Activated naive CD8-positive, alpha-beta T cell (primary cell): Measurements from ENCODE around the gene PSMA7.

Experiments used
- H3K27ac Mint-ChIP-seq: one replicate; pipeline ENCODE4 v1.8.0; 2021; ENCODE audit warnings: mixed read lengths
- H3K27me3 Mint-ChIP-seq: one replicate; pipeline ENCODE4 v1.8.0; 2021; ENCODE audit warnings: mixed read lengths
- H3K36me3 Mint-ChIP-seq: one replicate; pipeline ENCODE4 v1.8.0; 2021; ENCODE audit warnings: mixed read lengths
- H3K4me1 Mint-ChIP-seq: one replicate; pipeline ENCODE4 v1.8.0; 2021; ENCODE audit warnings: low read depth, mixed read lengths
- H3K4me3 Mint-ChIP-seq: one replicate; pipeline ENCODE4 v1.8.0; 2021; ENCODE audit warnings: mild to moderate bottlenecking, mixed read lengths
- H3K9me3 Mint-ChIP-seq: one replicate; pipeline ENCODE4 v1.8.0; 2021; ENCODE audit warnings: low read depth, mixed read lengths

Gene PSMA7

DNA sequence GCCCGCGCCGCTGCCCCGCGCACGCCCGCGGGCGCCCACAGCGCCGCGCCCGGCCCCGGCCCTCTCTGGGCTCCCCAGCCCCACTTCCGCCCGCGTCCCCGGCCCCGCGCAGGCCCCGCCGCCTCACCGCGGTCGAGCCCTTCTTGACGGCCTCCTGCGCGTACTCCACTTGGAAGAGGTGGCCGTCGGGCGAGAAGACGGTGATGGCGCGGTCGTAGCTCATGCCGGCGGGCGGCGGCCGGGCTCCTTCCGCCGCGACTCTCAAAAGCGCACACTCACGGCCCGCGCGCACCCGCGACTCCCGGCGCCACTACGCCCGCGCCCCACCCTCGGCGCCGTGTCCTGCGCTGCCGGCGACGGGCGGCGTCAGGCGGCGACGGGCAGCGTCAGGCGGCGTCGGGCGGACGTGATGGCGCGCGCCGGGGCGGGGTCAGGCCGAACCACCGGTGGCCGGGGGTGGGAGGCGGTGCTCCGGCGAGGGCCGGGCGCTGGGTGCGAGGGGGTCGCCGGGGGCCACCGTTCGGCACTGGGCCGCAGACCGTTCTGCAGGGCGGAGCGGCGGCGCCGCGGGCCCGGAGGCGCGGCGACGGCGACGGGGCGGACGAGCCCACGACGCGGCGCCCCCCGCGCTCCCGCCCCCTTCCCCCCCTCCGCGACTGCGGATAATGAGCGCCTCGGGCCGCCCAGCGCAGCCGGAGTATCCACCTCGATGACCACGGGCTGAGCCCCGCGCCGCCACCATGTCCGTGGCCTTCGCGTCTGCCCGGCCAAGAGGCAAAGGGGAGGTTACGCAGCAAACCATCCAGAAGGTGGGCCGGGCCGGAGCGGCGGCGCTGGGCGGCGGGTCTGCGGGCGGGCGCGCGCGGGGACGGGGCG lies at the start of gene PSMA7, which contains the start of gene SS18L1:
TSS of gene PSMA7 (minus strand) at position 314 of the 876 bp plus-strand sequence. CDS start at position 223, 91 bp downstream.
TSS of gene SS18L1 (plus strand) at position 689 of the 876 bp plus-strand sequence. CDS start at position 741, 52 bp downstream.
- Mint-ChIP-seq H3K36me3 (peaks cover 6% of the 10 kb centered on the region), H3K27ac (peak within 1 kb of the TSS; percentile 95), H3K27me3 (no peaks in the 10 kb centered on the region), H3K4me1 (peaks cover 47% of the 10 kb centered on the region), H3K4me3 (peak within 1 kb of the TSS; percentile 96), H3K9me3 (no peaks in the 10 kb centered on the region)

DNA sequence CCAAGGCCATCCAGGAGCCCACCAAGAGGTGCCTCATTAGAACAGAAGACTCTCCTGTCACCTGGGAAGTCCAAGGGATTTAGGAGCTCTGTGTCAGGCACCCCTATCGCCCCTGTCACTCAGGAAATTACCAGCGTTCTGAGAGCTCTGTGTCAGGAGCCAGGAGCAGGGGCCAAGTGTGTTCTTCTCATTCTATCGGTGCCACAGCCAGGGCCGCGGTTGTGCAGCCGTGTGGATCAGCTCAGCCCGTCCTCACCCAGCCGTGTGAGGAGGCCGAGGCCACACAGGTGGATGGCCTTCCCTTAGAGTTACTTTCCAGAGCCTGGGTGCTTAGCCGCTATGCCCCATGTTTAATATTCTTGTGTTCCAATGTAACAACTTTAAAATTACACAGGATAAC lies 49.4 kb upstream of the PSMA7 start:
- H3K4me3 Mint-ChIP-seq: no peak overlapping the region
- no peak overlapping the region for H3K27ac Mint-ChIP-seq
- no peaks in the 10 kb centered on the region for H3K9me3 Mint-ChIP-seq
- no peaks in the 10 kb centered on the region for H3K27me3 Mint-ChIP-seq
- peaks cover 2% of the 10 kb centered on the region for H3K36me3 Mint-ChIP-seq
- peaks cover 4% of the 10 kb centered on the region for H3K4me1 Mint-ChIP-seq

DNA sequence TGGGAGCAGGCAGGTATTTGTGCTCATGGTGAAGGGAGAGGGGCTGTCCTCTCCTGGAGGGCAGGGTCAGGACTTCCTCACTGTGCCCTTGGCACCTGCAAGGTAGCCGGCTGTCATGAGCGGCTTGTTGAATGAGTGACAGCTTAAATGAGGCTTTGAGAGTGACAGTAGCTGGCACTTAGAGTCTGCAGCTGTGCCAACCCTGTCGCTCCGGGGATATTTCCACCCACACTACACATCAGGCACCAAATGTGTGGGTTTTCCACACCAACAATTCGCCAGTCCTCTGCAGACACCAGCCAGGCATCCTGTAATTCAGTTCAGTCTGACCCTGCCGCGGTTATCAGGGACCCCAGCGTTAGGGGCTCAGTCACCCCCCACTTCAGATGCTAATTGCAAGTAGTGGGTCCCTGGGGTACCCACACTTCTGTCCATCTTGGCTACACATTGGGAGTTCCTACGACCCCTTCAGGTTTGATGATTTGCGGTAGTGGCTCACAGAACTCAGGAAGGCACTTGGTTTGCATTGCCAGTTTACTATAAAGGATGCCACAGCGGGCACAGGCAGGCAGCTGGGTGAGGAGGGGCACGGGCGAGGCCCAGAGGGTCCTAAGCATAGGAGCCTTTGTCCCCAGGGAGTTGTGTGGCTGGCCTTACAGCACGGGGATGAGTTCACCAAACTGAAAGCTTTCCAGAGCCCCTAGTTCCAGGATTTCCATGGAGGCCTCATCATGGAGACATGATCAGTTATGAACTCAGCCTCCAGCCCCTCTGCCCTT lies 48.8 kb upstream of the PSMA7 start:
- H3K27me3 Mint-ChIP-seq: no peaks in the 10 kb centered on the region
- no peak overlapping the region for H3K4me3 Mint-ChIP-seq
- peaks cover 9% of the 10 kb centered on the region for H3K4me1 Mint-ChIP-seq
- peaks cover 2% of the 10 kb centered on the region for H3K36me3 Mint-ChIP-seq
- no peak overlapping the region for H3K27ac Mint-ChIP-seq
- no peaks in the 10 kb centered on the region for H3K9me3 Mint-ChIP-seq

DNA sequence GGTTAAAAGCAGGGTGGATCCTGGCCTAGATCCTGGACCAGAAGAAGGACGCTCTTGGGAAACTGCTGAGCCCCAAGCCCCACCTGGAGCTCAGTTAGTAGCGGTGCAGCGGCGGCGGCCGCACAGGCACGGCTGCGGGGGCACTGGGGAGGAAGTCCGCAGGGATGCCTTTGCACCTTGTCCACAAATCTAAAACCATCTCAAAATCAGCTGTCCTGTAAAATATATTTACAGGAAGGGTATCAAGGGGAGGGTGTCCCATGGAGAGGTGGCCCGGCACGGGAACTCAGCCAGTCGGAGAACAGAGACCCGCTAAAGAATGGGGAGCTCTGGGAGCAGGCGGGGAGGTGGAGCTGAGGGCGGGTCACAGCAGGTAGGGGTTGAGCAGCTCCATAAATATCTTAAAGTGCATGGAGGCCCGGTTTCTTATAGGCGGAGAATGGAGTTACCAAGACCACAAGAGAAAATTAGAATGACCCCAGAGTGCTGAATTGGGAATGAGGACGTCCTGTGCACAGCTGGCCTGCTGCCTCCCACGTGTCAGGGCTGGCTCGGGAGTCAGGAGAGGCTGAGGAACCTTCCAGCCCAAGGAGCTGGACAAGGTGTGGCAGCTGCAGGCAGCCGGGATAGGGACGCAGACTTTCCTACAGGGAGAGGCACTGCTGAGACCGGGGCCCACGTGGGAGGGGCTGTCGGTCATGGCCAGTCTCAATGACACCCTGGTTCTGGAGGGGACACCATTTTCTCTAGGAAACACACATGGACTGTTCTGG lies 47.6 kb upstream of the PSMA7 start:
- peaks cover 2% of the 10 kb centered on the region for H3K36me3 Mint-ChIP-seq
- H3K27ac Mint-ChIP-seq: no peak overlapping the region
- H3K4me1 Mint-ChIP-seq: peaks cover 15% of the 10 kb centered on the region
- H3K27me3 Mint-ChIP-seq: no peaks in the 10 kb centered on the region
- no peak overlapping the region for H3K4me3 Mint-ChIP-seq
- H3K9me3 Mint-ChIP-seq: no peaks in the 10 kb centered on the region

DNA sequence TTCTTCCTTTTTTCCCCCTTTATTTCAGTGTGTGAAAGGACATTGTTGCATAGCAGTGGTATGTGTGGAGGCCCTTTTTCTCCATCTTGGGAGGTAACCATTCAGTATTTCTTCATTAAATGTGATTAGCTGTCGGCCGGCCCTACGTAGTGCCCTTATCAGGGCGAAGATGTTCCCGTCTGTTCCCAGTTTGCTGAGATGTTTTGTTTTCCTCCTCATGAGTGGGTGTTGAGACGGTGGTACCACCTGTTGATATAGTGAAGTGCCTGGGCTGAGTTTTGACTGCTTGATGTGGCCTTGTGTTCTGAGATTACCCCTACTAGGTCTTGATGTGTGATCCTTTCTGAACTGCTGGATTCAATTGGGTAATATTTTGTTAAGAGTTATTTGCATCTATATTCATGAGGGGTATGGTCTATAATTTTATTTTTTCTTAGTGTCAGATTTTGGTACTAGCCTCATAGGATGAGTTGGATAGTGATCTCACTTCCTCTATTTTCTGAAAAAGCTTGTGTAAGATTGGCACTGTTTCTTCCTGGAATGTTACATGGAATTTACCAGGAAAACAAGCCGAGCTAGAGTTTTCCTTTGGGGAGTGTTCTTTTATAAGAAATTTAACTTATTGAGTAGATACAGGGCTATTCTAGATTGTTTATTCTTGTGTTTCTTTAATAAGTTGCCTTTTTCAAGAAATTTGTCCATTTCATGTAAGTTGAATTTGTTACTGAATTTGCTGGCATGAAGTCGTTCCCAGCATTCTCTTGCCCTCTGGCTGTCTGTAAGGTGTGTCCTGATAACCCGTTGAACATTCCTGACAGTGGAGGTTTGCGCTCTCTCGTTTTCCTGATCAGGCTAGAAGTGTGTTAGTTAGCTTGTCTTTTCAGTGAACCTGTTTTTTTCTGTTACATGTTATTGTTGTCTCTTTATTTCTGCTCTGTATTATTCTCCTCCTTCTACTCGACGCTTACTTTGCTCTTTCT lies 44.0 kb upstream of the PSMA7 start:
- Mint-ChIP-seq H3K36me3 (no peaks in the 10 kb centered on the region), H3K27me3 (no peaks in the 10 kb centered on the region), H3K9me3 (no peaks in the 10 kb centered on the region), H3K4me3 (no peak overlapping the region), H3K27ac (peak overlapping the region; percentile 59), H3K4me1 (peaks cover 33% of the 10 kb centered on the region)

DNA sequence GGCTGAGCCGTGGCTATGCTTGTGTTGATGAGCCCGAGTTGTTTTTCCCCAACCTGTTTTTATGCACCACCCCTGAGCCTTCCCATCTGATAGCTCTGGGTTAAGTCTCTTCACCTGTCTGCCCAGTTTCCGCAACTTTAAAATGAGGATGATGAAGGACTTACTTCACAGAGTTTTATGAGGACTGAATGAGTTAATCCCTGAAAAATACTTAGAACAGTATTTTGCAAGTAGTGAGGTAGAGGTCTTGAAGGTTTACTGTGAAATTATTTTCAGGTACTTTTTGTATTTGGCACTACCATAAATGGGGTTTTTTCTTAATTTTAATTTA lies 42.9 kb upstream of the PSMA7 start:
- Mint-ChIP-seq H3K4me1 (peaks cover 39% of the 10 kb centered on the region), H3K36me3 (no peaks in the 10 kb centered on the region), H3K27ac (no peak overlapping the region), H3K27me3 (no peaks in the 10 kb centered on the region), H3K9me3 (no peaks in the 10 kb centered on the region), H3K4me3 (no peak overlapping the region)

DNA sequence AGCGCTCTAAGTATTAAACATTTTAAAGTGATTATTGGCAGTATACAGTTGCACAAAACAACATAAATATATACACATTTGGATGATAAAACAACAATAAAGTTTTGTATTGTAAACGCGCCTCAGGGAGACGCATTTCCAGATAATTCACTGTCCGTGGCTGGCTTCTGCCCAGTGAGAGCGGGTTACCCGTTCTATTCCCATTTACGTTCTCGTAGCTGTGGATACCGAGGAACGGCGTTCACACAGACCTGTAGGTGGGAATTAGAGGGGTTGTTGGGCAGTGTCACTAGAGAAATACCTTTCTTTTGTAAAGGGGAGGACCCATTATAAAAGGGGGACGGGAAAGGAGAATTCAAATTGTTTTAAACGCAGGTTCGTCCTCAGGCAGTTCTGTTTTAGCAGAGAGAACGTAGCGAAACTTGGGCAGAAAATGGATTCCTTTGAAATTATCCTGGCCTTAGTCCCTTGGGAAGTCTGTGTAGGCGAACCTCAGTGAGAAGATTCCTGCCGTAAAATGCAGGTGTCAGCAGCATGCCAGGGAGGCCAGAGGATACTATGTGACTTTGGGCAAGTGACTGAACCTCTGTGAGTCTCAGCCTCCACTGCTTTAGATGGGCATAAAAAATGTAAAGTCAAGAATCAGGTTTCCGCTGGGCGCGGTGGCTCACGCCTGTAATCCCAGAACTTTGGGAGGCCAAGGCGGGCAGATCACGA lies 40.4 kb upstream of the PSMA7 start:
- Mint-ChIP-seq H3K9me3 (no peaks in the 10 kb centered on the region), H3K27me3 (no peaks in the 10 kb centered on the region), H3K4me3 (peak overlapping the region; percentile 95), H3K27ac (peak overlapping the region; percentile 90), H3K4me1 (peaks cover 39% of the 10 kb centered on the region), H3K36me3 (no peaks in the 10 kb centered on the region)

DNA sequence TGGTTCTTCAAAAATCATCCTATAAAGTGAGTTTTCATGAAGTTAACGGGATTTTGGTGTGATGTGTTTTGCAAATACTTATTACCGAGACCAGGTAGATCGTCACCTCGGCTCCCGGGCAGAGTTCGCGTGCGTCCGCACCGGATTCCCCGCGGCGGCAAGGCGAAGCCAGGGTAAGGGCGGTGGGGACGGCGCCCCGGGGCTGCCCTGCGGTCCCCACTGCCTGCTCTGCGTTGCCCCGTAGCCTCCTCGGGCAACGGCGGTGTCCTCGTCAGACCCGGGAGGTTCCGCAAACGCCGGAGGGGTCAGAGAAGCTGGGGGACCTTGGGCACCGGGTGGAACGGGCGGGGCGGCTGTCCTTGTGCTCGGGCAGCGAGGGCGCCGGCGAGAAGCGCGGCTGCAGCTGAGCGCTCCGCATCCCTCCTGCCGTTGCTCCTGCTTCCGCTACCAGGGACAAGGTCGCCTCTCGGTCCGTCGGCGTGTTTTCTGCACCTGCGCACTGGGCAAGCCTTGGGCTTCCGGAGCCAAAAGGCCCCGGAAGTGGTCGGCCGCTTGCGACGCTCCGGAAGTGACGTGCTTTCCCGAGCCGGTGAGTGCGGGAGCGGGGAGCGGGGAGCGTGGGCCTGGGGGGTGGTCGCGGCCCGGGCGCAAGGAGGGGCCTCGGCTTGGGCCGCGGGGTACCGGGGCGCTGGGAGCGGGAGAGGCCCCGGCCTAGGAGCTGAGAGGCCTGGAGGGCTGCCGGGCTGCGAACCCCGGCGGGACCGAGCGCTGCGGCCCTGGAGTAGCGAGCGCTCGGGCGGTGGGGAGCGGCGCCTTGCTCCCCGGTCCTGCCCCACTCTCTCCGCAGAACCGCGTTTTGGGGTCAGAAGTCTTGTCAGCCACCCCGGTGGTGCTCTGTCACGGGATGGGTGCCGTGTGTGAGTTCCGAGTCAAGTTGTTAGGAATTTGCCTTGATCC lies 39.6 kb upstream of the PSMA7 start, which contains the start of gene MTG2:
TSS of gene MTG2 (plus strand) at position 560 of the 957 bp plus-strand sequence. CDS start 10,393 bp downstream, outside the sequence.
- H3K27me3 Mint-ChIP-seq: no peaks in the 10 kb centered on the region
- H3K36me3 Mint-ChIP-seq: no peaks in the 10 kb centered on the region
- peak within 1 kb of the TSS; percentile 95 for H3K4me3 Mint-ChIP-seq
- H3K9me3 Mint-ChIP-seq: no peaks in the 10 kb centered on the region
- H3K4me1 Mint-ChIP-seq: peaks cover 37% of the 10 kb centered on the region
- peak within 1 kb of the TSS; percentile 93 for H3K27ac Mint-ChIP-seq

DNA sequence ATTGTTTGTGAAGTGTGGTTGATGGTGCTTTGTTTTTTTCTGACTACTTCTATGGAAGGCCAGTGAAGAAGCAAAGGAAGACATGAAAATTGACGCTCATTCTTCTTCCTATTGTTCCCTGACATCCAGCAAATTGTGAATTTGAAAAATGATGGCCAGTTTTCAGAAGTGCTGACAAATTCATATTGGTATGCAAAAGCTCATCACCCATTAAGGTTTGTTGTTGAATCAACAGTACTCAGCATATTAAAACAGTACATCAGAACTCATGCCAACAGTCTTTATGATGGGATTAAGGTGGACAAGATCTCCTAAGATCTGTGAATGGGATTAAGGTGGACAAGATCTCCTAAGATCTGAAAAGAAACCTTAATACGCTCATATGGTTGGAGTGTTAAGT lies 38.6 kb upstream of the PSMA7 start:
- H3K4me3 Mint-ChIP-seq: peak overlapping the region; percentile 95
- no peaks in the 10 kb centered on the region for H3K27me3 Mint-ChIP-seq
- no peaks in the 10 kb centered on the region for H3K9me3 Mint-ChIP-seq
- H3K27ac Mint-ChIP-seq: peak overlapping the region; percentile 93
- H3K36me3 Mint-ChIP-seq: no peaks in the 10 kb centered on the region
- H3K4me1 Mint-ChIP-seq: peaks cover 29% of the 10 kb centered on the region

DNA sequence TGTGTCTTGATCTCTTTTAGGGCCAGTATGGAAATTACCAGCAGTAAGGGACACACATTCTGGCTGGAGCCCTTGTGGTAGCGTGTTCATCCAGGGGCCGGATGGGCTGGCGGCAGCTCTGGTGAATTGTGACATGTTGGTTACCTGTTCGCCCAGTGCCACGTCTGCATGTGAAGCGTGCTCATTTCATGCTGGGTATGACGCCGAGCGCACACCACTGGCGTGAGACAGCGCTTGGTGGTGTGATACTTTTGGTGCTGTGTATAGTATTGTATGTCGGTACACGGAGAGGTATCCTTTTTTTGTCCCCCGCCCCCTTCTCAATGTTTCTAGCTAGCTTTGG lies 35.9 kb upstream of the PSMA7 start:
- Mint-ChIP-seq H3K36me3 (no peaks in the 10 kb centered on the region), H3K27ac (no peak overlapping the region), H3K4me1 (peaks cover 16% of the 10 kb centered on the region), H3K9me3 (no peaks in the 10 kb centered on the region), H3K4me3 (no peak overlapping the region), H3K27me3 (no peaks in the 10 kb centered on the region)

DNA sequence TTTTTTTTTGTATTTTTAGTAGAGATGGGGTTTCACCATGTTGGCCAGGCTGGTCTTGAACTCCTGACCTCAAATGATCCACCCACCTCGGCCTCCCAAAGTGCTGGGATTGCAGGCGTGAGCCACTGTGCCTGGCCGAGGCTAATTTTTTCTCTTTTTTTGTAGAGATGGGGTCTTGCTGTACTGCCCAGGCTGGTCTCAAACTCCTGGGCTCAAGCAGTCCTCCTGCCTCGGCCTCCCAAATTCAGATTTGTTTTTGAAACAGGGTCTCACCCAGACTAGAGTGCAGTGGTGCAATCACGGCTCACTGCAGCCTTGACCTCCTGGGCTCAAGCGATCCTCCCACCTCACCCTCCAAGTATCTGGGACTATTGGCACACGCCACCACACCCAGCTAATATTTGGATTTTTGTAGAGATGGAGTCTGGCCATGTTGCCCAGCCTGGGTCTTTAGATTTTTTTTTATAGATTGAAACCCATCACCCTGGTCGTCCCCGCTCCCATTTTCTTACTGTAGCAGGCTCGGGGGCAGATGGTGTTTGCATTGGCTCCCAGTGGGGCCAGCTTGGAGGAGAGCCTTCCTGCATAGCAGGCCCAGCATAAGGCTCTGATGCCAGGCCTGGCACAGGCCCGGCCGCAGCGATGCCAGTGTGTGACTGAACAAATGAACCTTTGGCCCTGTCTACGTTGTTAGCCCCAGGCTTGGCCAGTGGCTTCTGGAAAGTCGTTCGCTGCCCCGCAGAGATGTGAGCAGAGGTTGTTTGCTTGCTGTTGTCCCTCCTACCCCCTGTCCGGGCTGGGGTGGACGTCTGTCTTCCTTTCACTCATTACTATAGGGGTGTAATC lies 35.3 kb upstream of the PSMA7 start:
- no peak overlapping the region for H3K27ac Mint-ChIP-seq

DNA sequence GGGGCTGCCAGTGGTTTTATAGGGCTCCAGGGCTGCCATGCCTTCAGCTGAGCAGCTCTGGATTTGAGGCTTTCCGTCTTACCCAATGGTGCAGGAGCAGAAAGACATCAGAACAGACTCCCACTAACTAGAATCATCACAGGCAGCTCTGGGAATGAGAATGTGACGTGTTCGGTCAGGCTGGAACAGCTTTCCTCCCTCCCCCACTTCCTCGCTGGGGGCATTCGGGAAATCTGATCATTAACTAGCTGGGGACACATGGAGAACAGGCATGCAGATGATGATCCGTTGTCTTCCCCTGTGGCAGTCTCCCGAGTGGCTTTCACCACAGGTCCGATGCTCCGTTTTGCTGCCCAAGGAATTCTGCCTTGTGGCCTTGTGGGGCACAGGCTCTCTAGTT lies 34.1 kb upstream of the PSMA7 start:
- Mint-ChIP-seq H3K4me3 (no peak overlapping the region), H3K27ac (no peak overlapping the region), H3K36me3 (no peaks in the 10 kb centered on the region), H3K4me1 (peaks cover 7% of the 10 kb centered on the region), H3K9me3 (no peaks in the 10 kb centered on the region), H3K27me3 (no peaks in the 10 kb centered on the region)

More for the DNA sequence above, 35.3 kb upstream of the PSMA7 start:
- H3K9me3 Mint-ChIP-seq: no peaks in the 10 kb centered on the region
- no peak overlapping the region for H3K4me3 Mint-ChIP-seq
- no peaks in the 10 kb centered on the region for H3K36me3 Mint-ChIP-seq
- peaks cover 11% of the 10 kb centered on the region for H3K4me1 Mint-ChIP-seq
- no peaks in the 10 kb centered on the region for H3K27me3 Mint-ChIP-seq
